ENCODE data around the gene MOB2.

MOB2 gene

DNA sequence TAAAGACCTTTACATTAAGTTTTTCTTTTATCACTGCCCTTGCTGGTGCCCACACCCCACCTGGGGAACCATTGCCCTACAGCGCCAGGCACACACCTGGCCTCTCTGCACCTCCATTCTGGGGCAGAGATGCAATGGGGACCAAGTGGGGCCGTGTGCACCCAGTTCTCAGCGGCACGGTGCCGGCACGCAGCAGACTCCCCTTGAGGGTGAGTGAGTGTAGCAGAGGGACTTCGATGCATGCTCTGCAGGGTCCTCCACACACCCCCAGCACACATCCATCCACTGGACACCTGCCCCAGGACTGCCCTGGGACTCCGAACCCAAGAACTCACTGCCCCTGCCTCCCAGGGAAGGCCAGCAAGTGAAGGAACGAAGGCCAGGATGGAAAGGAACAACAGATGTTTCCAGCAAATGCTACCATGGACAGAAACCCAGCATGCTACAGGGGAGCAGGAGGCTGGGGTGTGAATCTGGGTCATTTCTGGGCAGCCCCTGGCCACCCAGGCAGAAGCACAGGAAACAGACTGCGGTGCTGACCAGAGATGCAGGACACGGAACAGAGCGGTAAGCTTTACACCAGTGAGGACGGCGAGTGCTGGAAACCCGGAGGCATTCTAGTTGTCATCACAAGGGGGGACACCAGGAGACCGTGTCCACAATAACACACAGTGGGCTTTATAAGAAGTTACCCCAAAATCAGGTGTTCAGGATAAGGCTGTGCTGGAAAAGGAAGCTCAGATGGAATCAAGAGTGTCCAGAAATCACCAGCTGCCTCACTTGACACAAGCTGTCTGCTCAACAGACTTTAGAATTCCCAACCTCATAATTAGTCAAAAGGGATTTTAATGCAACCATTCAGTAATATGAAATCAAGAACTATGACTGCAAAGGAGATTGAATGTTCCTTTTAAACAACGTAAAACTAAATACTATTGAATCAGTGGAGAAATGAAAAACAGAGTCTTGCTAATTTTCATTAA, 32.7 kb upstream of the MOB2 start:
- no peak for DNase-seq (ENCODE audit: low read depth)
- H3K4me3 ChIP-seq (ENCODE audit: low read depth, low read length), result no peak overlapping the region
- no peak for TF ChIP-seq CTCF (IDR thresholded peaks at IDR 0.05; ENCODE audit: control insufficient read depth, extremely low read depth, insufficient read depth)

DNA sequence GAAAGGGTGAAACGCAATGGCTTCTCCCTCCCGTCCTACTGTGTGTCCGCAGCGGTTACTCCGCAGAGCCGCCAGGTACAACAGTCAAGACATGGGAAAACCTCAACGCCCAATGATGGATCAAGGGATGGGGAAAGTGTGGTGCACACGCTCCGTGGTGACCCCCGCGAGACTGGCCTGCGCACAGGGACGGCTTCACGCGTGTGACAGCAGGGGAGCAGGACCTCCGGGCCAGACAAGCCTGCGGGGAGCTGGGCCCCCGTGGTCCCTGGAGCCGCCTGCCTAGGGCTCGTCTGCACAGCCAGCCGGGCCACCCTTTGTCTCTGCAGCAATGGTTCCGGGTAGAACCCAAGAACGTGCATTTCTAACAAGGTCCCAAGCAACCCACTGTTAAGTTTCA, 31.7 kb upstream of the MOB2 start:
- no peak for DNase-seq (ENCODE audit: low read depth)
- no peak for TF ChIP-seq CTCF (IDR thresholded peaks at IDR 0.05; ENCODE audit: control insufficient read depth, extremely low read depth, insufficient read depth)
- H3K4me3 ChIP-seq (ENCODE audit: low read depth, low read length), result no peak overlapping the region

DNA sequence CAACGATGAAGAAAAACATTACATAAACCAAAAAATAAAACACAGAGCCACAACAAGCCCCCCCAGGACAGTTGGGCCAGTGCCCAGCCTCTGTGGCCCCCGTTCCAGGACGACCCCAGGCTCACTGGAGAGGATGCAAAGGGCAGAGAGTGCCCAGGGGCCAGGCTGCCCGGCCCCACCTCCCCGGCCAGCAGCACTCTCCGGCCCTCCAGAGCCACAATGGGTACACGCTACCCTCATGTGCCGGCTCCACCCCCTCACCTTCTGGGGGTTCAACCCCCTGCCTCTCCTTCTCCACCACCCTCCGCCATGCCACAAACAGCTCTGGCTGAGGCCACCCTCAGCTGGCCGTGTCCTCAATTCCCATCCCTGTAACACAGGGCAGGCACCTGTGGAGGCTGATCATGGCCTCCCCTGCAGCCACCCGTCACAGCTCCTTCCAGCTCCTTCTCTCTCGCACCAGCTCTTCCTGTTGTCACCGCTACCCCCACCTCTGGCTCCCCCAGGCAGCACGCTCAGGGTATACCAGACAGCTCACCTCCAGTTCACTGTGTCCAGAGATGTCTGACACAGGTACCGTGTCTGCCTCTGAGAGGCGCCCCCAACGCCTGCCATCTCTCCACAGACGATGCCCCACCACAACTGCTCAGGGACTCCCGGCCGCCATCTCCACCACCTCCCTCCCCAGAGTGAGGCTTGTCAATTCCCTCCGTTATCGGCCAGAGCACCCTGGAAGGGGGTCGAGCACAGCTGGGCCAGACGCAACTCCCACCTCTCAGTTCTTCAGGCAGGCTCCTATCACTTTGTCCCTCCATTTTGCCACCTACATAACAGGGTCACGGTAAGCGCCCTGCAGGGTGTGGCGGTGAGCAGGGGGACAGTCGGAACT, 30.8 kb upstream of the MOB2 start:
- no peak for DNase-seq (ENCODE audit: low read depth)
- no peak overlapping the region for H3K4me3 ChIP-seq (ENCODE audit: low read depth, low read length)
- no peak for TF ChIP-seq CTCF (IDR thresholded peaks at IDR 0.05; ENCODE audit: control insufficient read depth, extremely low read depth, insufficient read depth)

GRCh38 chr11:1516273-1517067, 29.9 kb upstream of the MOB2 start:
- DNase-seq (ENCODE audit: low read depth), result no peak
- H3K4me3 ChIP-seq (ENCODE audit: low read depth, low read length), result no peak overlapping the region
- TF ChIP-seq CTCF (IDR thresholded peaks at IDR 0.05; ENCODE audit: control insufficient read depth, extremely low read depth, insufficient read depth), result no peak

- H3K4me3 ChIP-seq (ENCODE audit: low read depth, low read length), result no peak overlapping the region
- TF ChIP-seq CTCF (IDR thresholded peaks at IDR 0.05; ENCODE audit: control insufficient read depth, extremely low read depth, insufficient read depth), result peak; percentile 97
- no peak for DNase-seq (ENCODE audit: low read depth)
These were observed 28.8 kb upstream of the MOB2 start for GRCh38 chr11:1515082-1516060.
